Measurements from ENCODE around the gene MRC1. TPM values are rescaled to one million over a fixed set of nuclear protein-coding genes. Genes with fewer than 3 reads are reported as not detected.

Gene MRC1
- total RNA-seq, 1 donor from 2014 or later = not detected

DNA sequence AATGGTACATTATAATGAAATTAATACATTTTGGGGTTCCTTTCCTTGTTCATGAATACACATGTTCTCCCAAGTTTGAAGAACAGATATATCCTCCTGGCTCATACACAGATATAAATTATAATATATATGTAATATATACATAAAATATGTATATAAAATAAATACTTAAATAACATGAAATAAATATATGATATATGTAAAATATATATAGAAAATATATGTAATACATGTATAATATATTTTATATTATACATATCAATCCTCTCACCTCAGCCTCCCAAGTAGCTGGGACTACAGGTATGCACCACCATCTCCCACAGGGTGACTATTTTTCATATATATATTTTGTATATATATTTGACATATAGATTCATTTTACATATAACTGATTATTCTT, 68.0 kb downstream of the MRC1 start:
- H3K4me3 Mint-ChIP-seq = no peak overlapping the region
- no peaks in the 10 kb centered on the region for H3K36me3 Mint-ChIP-seq
- peaks cover 3% of the 10 kb centered on the region for H3K27me3 Mint-ChIP-seq (ENCODE audit: low read depth)
- no peaks in the 10 kb centered on the region for H3K9me3 Mint-ChIP-seq
- H3K27ac Mint-ChIP-seq = no peak overlapping the region
- H3K4me1 Mint-ChIP-seq = no peaks in the 10 kb centered on the region
- DNase-seq (ENCODE audit: low spot score in 2 of 2, unreplicated experiment in 2 of 2) = no peak
- no peak for TF ChIP-seq CTCF (IDR thresholded peaks at IDR 0.05; ENCODE audit: unreplicated experiment)

DNA sequence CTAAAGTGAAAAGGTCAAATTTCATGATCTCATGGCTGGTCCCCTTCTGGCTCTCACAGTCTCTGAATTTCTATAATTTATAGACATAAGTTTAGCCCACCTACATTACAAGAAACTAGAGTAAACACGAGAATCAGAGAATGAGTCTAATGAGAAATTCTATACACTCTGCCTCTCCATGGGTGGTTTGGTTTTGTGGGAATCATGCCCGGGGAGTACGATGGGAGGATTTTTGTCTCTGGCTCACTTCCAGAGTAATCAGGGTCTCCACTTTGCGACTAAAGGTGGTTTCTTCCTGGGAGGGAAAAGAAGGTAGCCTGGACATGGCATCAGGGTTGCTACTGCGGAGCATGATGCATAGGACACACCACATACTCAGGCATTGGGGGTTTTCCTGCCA, 69.7 kb downstream of the MRC1 start:
- H3K4me3 Mint-ChIP-seq = no peak overlapping the region
- no peaks in the 10 kb centered on the region for H3K4me1 Mint-ChIP-seq
- peaks cover under 1% of the 10 kb centered on the region for H3K9me3 Mint-ChIP-seq
- TF ChIP-seq CTCF (IDR thresholded peaks at IDR 0.05; ENCODE audit: unreplicated experiment) = no peak
- H3K36me3 Mint-ChIP-seq = no peaks in the 10 kb centered on the region
- no peak for DNase-seq (ENCODE audit: low spot score in 2 of 2, unreplicated experiment in 2 of 2)
- H3K27me3 Mint-ChIP-seq (ENCODE audit: low read depth) = no peaks in the 10 kb centered on the region
- no peak overlapping the region for H3K27ac Mint-ChIP-seq

- H3K36me3 Mint-ChIP-seq = no peaks in the 10 kb centered on the region
- peaks cover 6% of the 10 kb centered on the region for H3K9me3 Mint-ChIP-seq
- no peak overlapping the region for H3K4me3 Mint-ChIP-seq
- H3K27me3 Mint-ChIP-seq (ENCODE audit: low read depth) = no peaks in the 10 kb centered on the region
- no peak overlapping the region for H3K27ac Mint-ChIP-seq
- DNase-seq (ENCODE audit: low spot score in 2 of 2, unreplicated experiment in 2 of 2) = no peak
- no peak for TF ChIP-seq CTCF (IDR thresholded peaks at IDR 0.05; ENCODE audit: unreplicated experiment)
- H3K4me1 Mint-ChIP-seq = no peaks in the 10 kb centered on the region
These were observed 71.5 kb downstream of the MRC1 start for GRCh38 chr10:17880601-17881000.

GRCh38 chr10:17882557-17882956, 73.4 kb downstream of the MRC1 start:
- Mint-ChIP-seq H3K36me3 (no peaks in the 10 kb centered on the region), H3K4me1 (no peaks in the 10 kb centered on the region), H3K27ac (no peak overlapping the region), H3K9me3 (peaks cover 6% of the 10 kb centered on the region), H3K4me3 (no peak overlapping the region), H3K27me3 (ENCODE audit: low read depth) (peaks cover 4% of the 10 kb centered on the region)
- DNase-seq (ENCODE audit: low spot score in 2 of 2, unreplicated experiment in 2 of 2) = no peak
- no peak for TF ChIP-seq CTCF (IDR thresholded peaks at IDR 0.05; ENCODE audit: unreplicated experiment)

- DNase-seq (ENCODE audit: low spot score in 2 of 2, unreplicated experiment in 2 of 2) = no peak
- no peaks in the 10 kb centered on the region for H3K36me3 Mint-ChIP-seq
- peaks cover 6% of the 10 kb centered on the region for H3K9me3 Mint-ChIP-seq
- no peaks in the 10 kb centered on the region for H3K4me1 Mint-ChIP-seq
- H3K27ac Mint-ChIP-seq = no peak overlapping the region
- H3K27me3 Mint-ChIP-seq (ENCODE audit: low read depth) = peaks cover 5% of the 10 kb centered on the region
- TF ChIP-seq CTCF (IDR thresholded peaks at IDR 0.05; ENCODE audit: unreplicated experiment) = no peak
- no peak overlapping the region for H3K4me3 Mint-ChIP-seq
These were observed 74.5 kb downstream of the MRC1 start for GRCh38 chr10:17883621-17884020.

- no peak overlapping the region for H3K27ac Mint-ChIP-seq
- H3K9me3 Mint-ChIP-seq = peaks cover 6% of the 10 kb centered on the region
- peaks cover 13% of the 10 kb centered on the region for H3K27me3 Mint-ChIP-seq (ENCODE audit: low read depth)
- no peak for TF ChIP-seq CTCF (IDR thresholded peaks at IDR 0.05; ENCODE audit: unreplicated experiment)
- peaks cover 5% of the 10 kb centered on the region for H3K4me1 Mint-ChIP-seq
- no peak overlapping the region for H3K4me3 Mint-ChIP-seq
- no peaks in the 10 kb centered on the region for H3K36me3 Mint-ChIP-seq
- no peak for DNase-seq (ENCODE audit: low spot score in 2 of 2, unreplicated experiment in 2 of 2)
These were observed 79.0 kb downstream of the MRC1 start for GRCh38 chr10:17888189-17888588.

All from mesothelial cell of epicardium (in vitro differentiated cells).